Measurements from ENCODE around the gene ZNF556. TPM values are rescaled to one million over a fixed set of nuclear protein-coding genes. Genes with fewer than 3 reads are reported as not detected.

Gene ZNF556
- total and polyA plus RNA-seq, 4 experiments from 2014 or later: not detected

GRCh38 chr19:2845107-2845506 lies 22.0 kb upstream of the ZNF556 start:
- CTCF ChIA-PET (ENCODE audit: partially characterized antibody): interaction anchor here (2.5 kb wide), 1 partner anchor 197 kb away, joined by 7 read pairs; no protein-coding TSS in a partner anchor
- H3K9me3 Mint-ChIP-seq: peaks cover 0 to 8% (median 4%) of the 10 kb centered on the region in 8 donors
- H3K27me3 Mint-ChIP-seq: no peaks in the 10 kb centered on the region
- intact Hi-C loops (cut with micrococcal nuclease): no loop called here
- POLR2A ChIA-PET (ENCODE audit: partially characterized antibody): no interaction called here
- no peaks in the 10 kb centered on the region for H3K27me3 ChIP-seq (ENCODE audit: insufficient read depth, low read length)
- no peak for DNase-seq
- no peak overlapping the region for H3K27ac Mint-ChIP-seq
- peaks cover 23% of the 10 kb centered on the region for H3K4me1 ChIP-seq (ENCODE audit: insufficient read depth, low read length)
- H3K4me3 ChIP-seq (ENCODE audit: low read length in 2 of 2): no peak overlapping the region
- no peaks in the 10 kb centered on the region for H3K9me3 ChIP-seq (ENCODE audit: control insufficient read depth in 1 of 2, low read length in 2 of 2)
- H3K4me3 Mint-ChIP-seq: peak overlapping the region in 1 of 8 donors; percentile 31
- H3K36me3 ChIP-seq (ENCODE audit: insufficient read depth, low read length): no peaks in the 10 kb centered on the region
- H3K27ac ChIP-seq (ENCODE audit: low read depth, low read length): no peak overlapping the region
- H3K36me3 Mint-ChIP-seq: peaks cover 20 to 26% of the 10 kb centered on the region in 2 donors
- H3K4me1 Mint-ChIP-seq: peaks cover 13 to 45% (median 27%) of the 10 kb centered on the region in 4 donors

GRCh38 chr19:2846180-2846894 lies 20.8 kb upstream of the ZNF556 start:
- DNase-seq: no peak
- H3K9me3 Mint-ChIP-seq: peaks cover 0 to 18% (median 13%) of the 10 kb centered on the region in 8 donors
- Histone ChIP-seq H3K36me3 (ENCODE audit: insufficient read depth, low read length) (peaks cover 2% of the 10 kb centered on the region), H3K9me3 (ENCODE audit: control insufficient read depth in 1 of 2, low read length in 2 of 2) (no peaks in the 10 kb centered on the region), H3K27ac (ENCODE audit: low read depth, low read length) (no peak overlapping the region), H3K27me3 (ENCODE audit: insufficient read depth, low read length) (no peaks in the 10 kb centered on the region), H3K4me3 (ENCODE audit: low read length in 2 of 2) (no peak overlapping the region), H3K4me1 (ENCODE audit: insufficient read depth, low read length) (peaks cover 22% of the 10 kb centered on the region)
- POLR2A ChIA-PET (ENCODE audit: partially characterized antibody): no interaction called here
- H3K27me3 Mint-ChIP-seq: no peaks in the 10 kb centered on the region
- peaks cover 17 to 48% (median 28%) of the 10 kb centered on the region in 4 donors for H3K4me1 Mint-ChIP-seq
- intact Hi-C loops (cut with micrococcal nuclease): no loop called here
- no peak overlapping the region for H3K4me3 Mint-ChIP-seq
- H3K27ac Mint-ChIP-seq: peak overlapping the region in 1 of 7 donors; percentile 63
- H3K36me3 Mint-ChIP-seq: peaks cover 24 to 37% of the 10 kb centered on the region in 2 donors
- CTCF ChIA-PET (ENCODE audit: partially characterized antibody): interaction anchor here (2.5 kb wide), 1 partner anchor 198 kb away, joined by 7 read pairs; no protein-coding TSS in a partner anchor

GRCh38 chr19:2847507-2847906 lies 19.6 kb upstream of the ZNF556 start:
- intact Hi-C loops (cut with micrococcal nuclease): no loop called here
- Histone ChIP-seq H3K4me1 (ENCODE audit: insufficient read depth, low read length) (peaks cover 16% of the 10 kb centered on the region), H3K4me3 (ENCODE audit: low read length in 2 of 2) (no peak overlapping the region), H3K27me3 (ENCODE audit: insufficient read depth, low read length) (no peaks in the 10 kb centered on the region), H3K27ac (ENCODE audit: low read depth, low read length) (no peak overlapping the region), H3K36me3 (ENCODE audit: insufficient read depth, low read length) (peaks cover 14% of the 10 kb centered on the region), H3K9me3 (ENCODE audit: control insufficient read depth in 1 of 2, low read length in 2 of 2) (peaks cover 2 to 7% of the 10 kb centered on the region in 2 donors)
- H3K36me3 Mint-ChIP-seq: peaks cover 30 to 49% of the 10 kb centered on the region in 2 donors
- H3K4me1 Mint-ChIP-seq: peaks cover 13 to 40% (median 23%) of the 10 kb centered on the region in 4 donors
- ChIA-PET POLR2A (ENCODE audit: partially characterized antibody) (no interaction called here), CTCF (ENCODE audit: partially characterized antibody) (interaction anchor here (0.9 kb wide), 1 partner anchor 199 kb away, joined by 3 read pairs; no protein-coding TSS in a partner anchor)
- H3K9me3 Mint-ChIP-seq: peaks cover 0 to 29% (median 25%) of the 10 kb centered on the region in 8 donors
- DNase-seq: no peak
- no peak overlapping the region for H3K27ac Mint-ChIP-seq
- H3K27me3 Mint-ChIP-seq: no peaks in the 10 kb centered on the region
- H3K4me3 Mint-ChIP-seq: no peak overlapping the region

GRCh38 chr19:2848616-2849015 lies 18.5 kb upstream of the ZNF556 start:
- no peak overlapping the region for H3K4me3 Mint-ChIP-seq
- H3K9me3 Mint-ChIP-seq: peaks cover 0 to 40% (median 35%) of the 10 kb centered on the region in 8 donors
- H3K4me3 ChIP-seq (ENCODE audit: low read length in 2 of 2): no peak overlapping the region
- intact Hi-C loops (cut with micrococcal nuclease): no loop called here
- H3K27ac ChIP-seq (ENCODE audit: low read depth, low read length): no peak overlapping the region
- no peak overlapping the region for H3K27ac Mint-ChIP-seq
- H3K36me3 ChIP-seq (ENCODE audit: insufficient read depth, low read length): peaks cover 22% of the 10 kb centered on the region
- POLR2A ChIA-PET (ENCODE audit: partially characterized antibody): no interaction called here
- H3K4me1 Mint-ChIP-seq: peaks cover 11 to 30% (median 18%) of the 10 kb centered on the region in 4 donors
- H3K27me3 ChIP-seq (ENCODE audit: insufficient read depth, low read length): no peaks in the 10 kb centered on the region
- peaks cover 8 to 18% of the 10 kb centered on the region in 2 donors for H3K9me3 ChIP-seq (ENCODE audit: control insufficient read depth in 1 of 2, low read length in 2 of 2)
- CTCF ChIA-PET (ENCODE audit: partially characterized antibody): no interaction called here
- H3K4me1 ChIP-seq (ENCODE audit: insufficient read depth, low read length): peaks cover 12% of the 10 kb centered on the region
- no peaks in the 10 kb centered on the region for H3K27me3 Mint-ChIP-seq
- peaks cover 41 to 60% of the 10 kb centered on the region in 2 donors for H3K36me3 Mint-ChIP-seq
- DNase-seq: no peak

GRCh38 chr19:2850256-2850925 lies 16.7 kb upstream of the ZNF556 start:
- peaks cover 12 to 34% (median 20%) of the 10 kb centered on the region in 4 donors for H3K4me1 Mint-ChIP-seq
- peak overlapping the region; percentile 19 to 69 (median 35) for H3K27ac Mint-ChIP-seq
- H3K27ac ChIP-seq (ENCODE audit: low read depth, low read length): no peak overlapping the region
- H3K27me3 Mint-ChIP-seq: no peaks in the 10 kb centered on the region
- no peak for DNase-seq
- peaks cover 12% of the 10 kb centered on the region for H3K4me1 ChIP-seq (ENCODE audit: insufficient read depth, low read length)
- H3K4me3 Mint-ChIP-seq: peak overlapping the region in 7 of 8 donors; percentile 52 to 83 (median 57)
- ChIA-PET CTCF (ENCODE audit: partially characterized antibody) (interaction anchor here (1.0 kb wide), 2 partner anchors 9 to 37 kb away, joined by 3 to 4 read pairs; partner anchors contain the start of gene ZNF555), POLR2A (ENCODE audit: partially characterized antibody) (no interaction called here)
- H3K9me3 Mint-ChIP-seq: peaks cover 3 to 53% (median 45%) of the 10 kb centered on the region in 8 donors
- no peak overlapping the region for H3K4me3 ChIP-seq (ENCODE audit: low read length in 2 of 2)
- H3K9me3 ChIP-seq (ENCODE audit: control insufficient read depth in 1 of 2, low read length in 2 of 2): peaks cover 8 to 28% of the 10 kb centered on the region in 2 donors
- no peaks in the 10 kb centered on the region for H3K27me3 ChIP-seq (ENCODE audit: insufficient read depth, low read length)
- H3K36me3 ChIP-seq (ENCODE audit: insufficient read depth, low read length): peaks cover 22% of the 10 kb centered on the region
- intact Hi-C loops (cut with micrococcal nuclease): no loop called here
- peaks cover 55 to 70% of the 10 kb centered on the region in 2 donors for H3K36me3 Mint-ChIP-seq

- Mint-ChIP-seq H3K27me3 (no peaks in the 10 kb centered on the region), H3K36me3 (peaks cover 52 to 55% of the 10 kb centered on the region in 2 donors), H3K4me1 (peaks cover 20 to 41% (median 29%) of the 10 kb centered on the region in 4 donors), H3K27ac (no peak overlapping the region), H3K9me3 (peaks cover 3 to 61% (median 44%) of the 10 kb centered on the region in 8 donors), H3K4me3 (peak overlapping the region in 1 of 8 donors; percentile 17)
- no peak overlapping the region for H3K4me3 ChIP-seq (ENCODE audit: low read length in 2 of 2)
- CTCF ChIA-PET (ENCODE audit: partially characterized antibody): no interaction called here
- peaks cover 33% of the 10 kb centered on the region for H3K4me1 ChIP-seq (ENCODE audit: insufficient read depth, low read length)
- H3K9me3 ChIP-seq (ENCODE audit: control insufficient read depth in 1 of 2, low read length in 2 of 2): peaks cover 8 to 28% of the 10 kb centered on the region in 2 donors
- H3K27ac ChIP-seq (ENCODE audit: low read depth, low read length): no peak overlapping the region
- peaks cover 22% of the 10 kb centered on the region for H3K36me3 ChIP-seq (ENCODE audit: insufficient read depth, low read length)
- DNase-seq: no peak
- intact Hi-C loops (cut with micrococcal nuclease): no loop called here
- POLR2A ChIA-PET (ENCODE audit: partially characterized antibody): no interaction called here
- no peaks in the 10 kb centered on the region for H3K27me3 ChIP-seq (ENCODE audit: insufficient read depth, low read length)
Observed at GRCh38 chr19:2852598-2852997, 14.5 kb upstream of the ZNF556 start.

- Histone ChIP-seq H3K9me3 (ENCODE audit: control insufficient read depth in 1 of 2, low read length in 2 of 2) (peaks cover 8 to 28% of the 10 kb centered on the region in 2 donors), H3K27me3 (ENCODE audit: insufficient read depth, low read length) (no peaks in the 10 kb centered on the region), H3K4me3 (ENCODE audit: low read length in 2 of 2) (no peak overlapping the region), H3K27ac (ENCODE audit: low read depth, low read length) (no peak overlapping the region), H3K4me1 (ENCODE audit: insufficient read depth, low read length) (peaks cover 37% of the 10 kb centered on the region), H3K36me3 (ENCODE audit: insufficient read depth, low read length) (peaks cover 22% of the 10 kb centered on the region)
- H3K4me1 Mint-ChIP-seq: peaks cover 20 to 41% (median 29%) of the 10 kb centered on the region in 4 donors
- no peaks in the 10 kb centered on the region for H3K27me3 Mint-ChIP-seq
- peaks cover 52 to 53% of the 10 kb centered on the region in 2 donors for H3K36me3 Mint-ChIP-seq
- CTCF ChIA-PET (ENCODE audit: partially characterized antibody): interaction anchor here (1.5 kb wide), 1 partner anchor 12 kb away, joined by 6 read pairs; the partner anchor contains the start of gene ZNF555
- no peak overlapping the region for H3K27ac Mint-ChIP-seq
- intact Hi-C loops (cut with micrococcal nuclease): no loop called here
- H3K4me3 Mint-ChIP-seq: no peak overlapping the region
- peaks cover 3 to 61% (median 44%) of the 10 kb centered on the region in 8 donors for H3K9me3 Mint-ChIP-seq
- POLR2A ChIA-PET (ENCODE audit: partially characterized antibody): no interaction called here
- no peak for DNase-seq
Observed at GRCh38 chr19:2853015-2853606, 14.0 kb upstream of the ZNF556 start.
